Testis (tissue), 2 donors: ENCODE data around the gene ZBTB48.

ENCODE experiments used
- POLR2A ChIP-seq: fragments of 450-650 bp; IDR thresholded peaks from one replicate; pipeline ENCODE4 v1.6.1; 2017; ENCODE audit warnings: antibody characterized with exemption, mild to moderate bottlenecking, moderate library complexity
- TF ChIP-seq, protein P1 (sequence below), 3 experiments: fragments of 450-650 bp in 2 of 3; fragments of 200-600 bp in 1 of 3; sonication (generic) in 1 of 3; IDR thresholded peaks; one replicate each; pipeline ENCODE4 v1.5.1; 2016 to 2019; ENCODE audit warnings: antibody characterized with exemption in 3 of 3, mild to moderate bottlenecking in 2 of 3, moderate library complexity in 1 of 3

DNA sequence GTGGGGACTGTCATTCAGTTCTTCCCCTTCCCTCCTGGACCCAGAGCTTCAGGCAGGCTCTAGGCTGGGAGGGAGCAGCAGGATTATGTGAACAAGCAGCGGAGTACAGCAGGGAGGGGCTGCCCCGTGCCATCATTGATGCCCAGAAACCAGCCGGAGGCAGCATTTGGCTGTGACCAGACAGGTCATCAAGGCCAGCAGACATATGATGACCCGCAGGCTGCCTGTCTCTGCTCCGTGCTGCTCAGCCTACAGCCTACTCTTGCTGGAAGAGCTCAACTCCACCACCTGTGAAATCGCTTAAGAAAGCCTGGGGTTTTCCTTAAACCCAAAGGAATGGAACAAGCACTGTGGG lies 18.0 kb downstream of the ZBTB48 start:
- TF ChIP-seq POLR2A: no peak
- TF ChIP-seq, protein P1, sequence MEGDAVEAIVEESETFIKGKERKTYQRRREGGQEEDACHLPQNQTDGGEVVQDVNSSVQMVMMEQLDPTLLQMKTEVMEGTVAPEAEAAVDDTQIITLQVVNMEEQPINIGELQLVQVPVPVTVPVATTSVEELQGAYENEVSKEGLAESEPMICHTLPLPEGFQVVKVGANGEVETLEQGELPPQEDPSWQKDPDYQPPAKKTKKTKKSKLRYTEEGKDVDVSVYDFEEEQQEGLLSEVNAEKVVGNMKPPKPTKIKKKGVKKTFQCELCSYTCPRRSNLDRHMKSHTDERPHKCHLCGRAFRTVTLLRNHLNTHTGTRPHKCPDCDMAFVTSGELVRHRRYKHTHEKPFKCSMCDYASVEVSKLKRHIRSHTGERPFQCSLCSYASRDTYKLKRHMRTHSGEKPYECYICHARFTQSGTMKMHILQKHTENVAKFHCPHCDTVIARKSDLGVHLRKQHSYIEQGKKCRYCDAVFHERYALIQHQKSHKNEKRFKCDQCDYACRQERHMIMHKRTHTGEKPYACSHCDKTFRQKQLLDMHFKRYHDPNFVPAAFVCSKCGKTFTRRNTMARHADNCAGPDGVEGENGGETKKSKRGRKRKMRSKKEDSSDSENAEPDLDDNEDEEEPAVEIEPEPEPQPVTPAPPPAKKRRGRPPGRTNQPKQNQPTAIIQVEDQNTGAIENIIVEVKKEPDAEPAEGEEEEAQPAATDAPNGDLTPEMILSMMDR (IDR thresholded peaks at IDR 0.05): no peak
